Retinal pigment epithelial cell (primary cell): ENCODE data around the gene FYN.
A peak's percentile ranks its signal among the peaks of the same experiment; 100 is the strongest.

Experiments used
- DNase-seq: peaks from one replicate; pipeline ENCODE4 v3.0.0-alpha.2; 2010; ENCODE audit warnings: low read depth
- H3K4me3 ChIP-seq: 2 replicates; pipeline ENCODE4 v1.5.1; 2011; ENCODE audit warnings: mild to moderate bottlenecking, low read length, control low read depth, moderate library complexity
- TF ChIP-seq, protein P1 (sequence below): conservative IDR thresholded peaks from 2 replicates; pipeline ENCODE4 v1.5.1; 2011; ENCODE audit warnings: low read depth, low read length, control low read depth, inconsistent platforms

The FYN gene

DNA sequence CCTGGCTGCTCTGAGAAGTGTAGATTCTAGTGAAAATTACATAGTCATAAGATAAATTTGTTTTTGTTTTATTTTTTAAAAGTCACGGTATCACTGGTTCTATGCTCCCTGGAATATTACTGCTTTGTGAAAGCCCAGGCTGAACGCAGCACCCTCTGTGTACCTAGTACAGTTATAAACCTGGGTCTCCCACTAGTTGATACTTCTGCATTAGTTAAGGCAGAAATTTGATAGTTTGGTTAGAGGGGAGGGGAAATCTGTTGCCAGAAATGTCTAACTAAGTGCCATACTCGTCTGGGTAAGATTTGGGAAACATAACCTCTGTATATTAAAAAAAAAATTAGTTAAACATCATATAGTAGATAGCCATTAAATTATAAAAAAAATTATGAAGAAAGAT is 156.9 kb downstream of the FYN start:
- DNase-seq = no peak
- H3K4me3 ChIP-seq = no peak overlapping the region
- TF ChIP-seq, protein P1, sequence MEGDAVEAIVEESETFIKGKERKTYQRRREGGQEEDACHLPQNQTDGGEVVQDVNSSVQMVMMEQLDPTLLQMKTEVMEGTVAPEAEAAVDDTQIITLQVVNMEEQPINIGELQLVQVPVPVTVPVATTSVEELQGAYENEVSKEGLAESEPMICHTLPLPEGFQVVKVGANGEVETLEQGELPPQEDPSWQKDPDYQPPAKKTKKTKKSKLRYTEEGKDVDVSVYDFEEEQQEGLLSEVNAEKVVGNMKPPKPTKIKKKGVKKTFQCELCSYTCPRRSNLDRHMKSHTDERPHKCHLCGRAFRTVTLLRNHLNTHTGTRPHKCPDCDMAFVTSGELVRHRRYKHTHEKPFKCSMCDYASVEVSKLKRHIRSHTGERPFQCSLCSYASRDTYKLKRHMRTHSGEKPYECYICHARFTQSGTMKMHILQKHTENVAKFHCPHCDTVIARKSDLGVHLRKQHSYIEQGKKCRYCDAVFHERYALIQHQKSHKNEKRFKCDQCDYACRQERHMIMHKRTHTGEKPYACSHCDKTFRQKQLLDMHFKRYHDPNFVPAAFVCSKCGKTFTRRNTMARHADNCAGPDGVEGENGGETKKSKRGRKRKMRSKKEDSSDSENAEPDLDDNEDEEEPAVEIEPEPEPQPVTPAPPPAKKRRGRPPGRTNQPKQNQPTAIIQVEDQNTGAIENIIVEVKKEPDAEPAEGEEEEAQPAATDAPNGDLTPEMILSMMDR = no peak

DNA sequence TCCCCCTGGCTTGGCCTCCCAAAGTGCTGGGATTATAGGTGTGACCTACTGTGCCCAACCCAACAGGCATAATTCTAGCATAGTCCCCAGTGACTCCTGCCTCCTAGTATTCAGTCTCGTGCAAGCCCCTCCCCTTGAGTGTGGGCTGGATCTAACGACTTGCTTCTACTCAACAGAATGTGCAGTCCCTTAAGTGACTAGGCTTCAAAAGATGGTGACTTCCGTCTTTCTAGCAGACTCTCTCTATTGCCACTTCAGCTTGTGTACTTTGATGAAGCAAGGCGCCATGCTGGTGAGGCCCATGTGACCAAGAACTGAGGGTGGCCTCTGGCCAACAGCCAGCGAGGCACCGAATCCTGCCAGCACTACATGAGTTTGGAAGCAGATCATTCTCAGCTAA is 157.9 kb downstream of the FYN start:
- TF ChIP-seq, protein P1 = no peak
- no peak for DNase-seq
- H3K4me3 ChIP-seq = no peak overlapping the region

- TF ChIP-seq, protein P1 = no peak
- H3K4me3 ChIP-seq = no peak overlapping the region
- no peak for DNase-seq
Observed at GRCh38 chr6:111714416-111715270, 158.6 kb downstream of the FYN start.

- no peak for DNase-seq
- no peak overlapping the region for H3K4me3 ChIP-seq
- TF ChIP-seq, protein P1 = no peak
Observed at GRCh38 chr6:111713811-111714210, 159.4 kb downstream of the FYN start.

- no peak overlapping the region for H3K4me3 ChIP-seq
- TF ChIP-seq, protein P1 = no peak
- no peak for DNase-seq
Observed at GRCh38 chr6:111713236-111713635, 160.0 kb downstream of the FYN start.

GRCh38 chr6:111711984-111712752 is 161.1 kb downstream of the FYN start:
- TF ChIP-seq, protein P1 = no peak
- DNase-seq = peak; percentile 59
- no peak overlapping the region for H3K4me3 ChIP-seq
